Ishikawa (cell line): ENCODE data around the gene RCOR1.

Source experiments
- CEBPB ChIP-seq: IDR thresholded peaks from 2 replicates; pipeline ENCODE4 v1.6.1; 2012
- CREB1 ChIP-seq: IDR thresholded peaks from 2 replicates; pipeline ENCODE4 v1.6.1; 2012; ENCODE audit warnings: low read depth
- EGR1 ChIP-seq: IDR thresholded peaks from 2 replicates; pipeline ENCODE4 v1.6.1; 2012
- EP300 ChIP-seq: IDR thresholded peaks from 2 replicates; pipeline ENCODE4 v1.6.1; 2012; ENCODE audit warnings: borderline replicate concordance
- FOXM1 ChIP-seq: IDR thresholded peaks from 2 replicates; pipeline ENCODE4 v1.6.1; 2012; ENCODE audit warnings: low read depth, borderline replicate concordance
- NFIC ChIP-seq: IDR thresholded peaks from 2 replicates; pipeline ENCODE4 v1.6.1; 2012
- RAD21 ChIP-seq: IDR thresholded peaks from 2 replicates; pipeline ENCODE4 v1.6.1; 2012; ENCODE audit warnings: low read depth
- TAF1 ChIP-seq: IDR thresholded peaks from 2 replicates; pipeline ENCODE4 v1.6.1; 2012; ENCODE audit warnings: low read depth, mild to moderate bottlenecking
- TCF12 ChIP-seq: IDR thresholded peaks from 2 replicates; pipeline ENCODE4 v1.6.1; 2012; ENCODE audit warnings: low read depth
- TEAD4 ChIP-seq: IDR thresholded peaks from 2 replicates; pipeline ENCODE4 v1.6.1; 2012
- YY1 ChIP-seq: IDR thresholded peaks from 2 replicates; pipeline ENCODE4 v1.6.1; 2012; ENCODE audit warnings: low read depth
- ZBTB7A ChIP-seq: IDR thresholded peaks from 2 replicates; pipeline ENCODE4 v1.6.1; 2012; ENCODE audit warnings: low read depth
- TF ChIP-seq, protein P1 (sequence below): IDR thresholded peaks from 2 replicates; pipeline ENCODE4 v1.6.1; 2012
- TF ChIP-seq, protein P2 (sequence below): IDR thresholded peaks from 2 replicates; pipeline ENCODE4 v1.6.1; 2012; ENCODE audit warnings: low read depth, mild to moderate bottlenecking

DNA sequence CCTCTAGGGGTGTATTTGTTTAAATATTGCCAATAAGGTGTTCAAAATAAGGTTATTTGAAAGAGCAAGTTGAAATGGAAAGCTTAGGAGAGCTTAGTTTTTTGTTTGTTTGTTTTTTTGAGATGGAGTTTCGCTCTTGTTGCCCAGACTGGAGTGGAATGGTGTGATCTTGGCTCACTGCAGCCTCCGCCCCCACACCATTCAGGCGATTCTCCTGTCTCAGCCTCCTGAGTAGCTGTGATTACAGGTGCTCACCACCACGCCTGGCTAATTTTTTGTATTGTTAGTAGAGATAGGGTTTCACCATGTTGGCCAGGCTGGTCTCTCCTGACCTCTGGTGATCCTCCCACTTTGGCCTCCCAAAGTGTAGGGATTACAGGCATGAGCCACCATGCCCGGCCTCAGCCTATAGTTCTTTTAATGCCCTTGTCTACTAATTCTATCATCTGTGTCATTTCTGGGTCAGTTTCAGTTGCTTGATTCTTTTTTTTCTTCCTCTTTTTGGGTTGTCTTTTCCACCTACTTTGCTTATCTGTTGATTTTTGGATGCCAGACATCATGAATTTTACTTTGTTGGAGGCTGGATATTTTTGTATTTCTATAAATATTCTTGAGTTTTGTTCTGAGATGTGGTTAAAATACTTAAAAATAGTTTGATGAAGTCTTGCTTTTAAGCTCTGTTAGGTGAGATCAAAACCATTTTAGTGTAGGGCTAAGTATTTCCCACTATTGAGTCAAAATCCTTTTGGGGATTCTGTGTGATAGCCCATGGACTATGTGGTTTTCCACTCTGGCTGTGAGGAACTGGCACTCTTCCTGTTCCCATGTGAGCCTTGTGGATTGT is 18.7 kb downstream of the RCOR1 start:
- no peak for TF ChIP-seq YY1
- TF ChIP-seq EP300, result no peak
- TF ChIP-seq RAD21, result no peak
- no peak for TF ChIP-seq EGR1
- no peak for TF ChIP-seq TEAD4
- TF ChIP-seq CREB1, result no peak
- TF ChIP-seq, protein P1, sequence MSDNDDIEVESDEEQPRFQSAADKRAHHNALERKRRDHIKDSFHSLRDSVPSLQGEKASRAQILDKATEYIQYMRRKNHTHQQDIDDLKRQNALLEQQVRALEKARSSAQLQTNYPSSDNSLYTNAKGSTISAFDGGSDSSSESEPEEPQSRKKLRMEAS, result no peak
- TF ChIP-seq TCF12, result no peak
- no peak for TF ChIP-seq ZBTB7A
- TF ChIP-seq NFIC, result no peak
- TF ChIP-seq, protein P2, sequence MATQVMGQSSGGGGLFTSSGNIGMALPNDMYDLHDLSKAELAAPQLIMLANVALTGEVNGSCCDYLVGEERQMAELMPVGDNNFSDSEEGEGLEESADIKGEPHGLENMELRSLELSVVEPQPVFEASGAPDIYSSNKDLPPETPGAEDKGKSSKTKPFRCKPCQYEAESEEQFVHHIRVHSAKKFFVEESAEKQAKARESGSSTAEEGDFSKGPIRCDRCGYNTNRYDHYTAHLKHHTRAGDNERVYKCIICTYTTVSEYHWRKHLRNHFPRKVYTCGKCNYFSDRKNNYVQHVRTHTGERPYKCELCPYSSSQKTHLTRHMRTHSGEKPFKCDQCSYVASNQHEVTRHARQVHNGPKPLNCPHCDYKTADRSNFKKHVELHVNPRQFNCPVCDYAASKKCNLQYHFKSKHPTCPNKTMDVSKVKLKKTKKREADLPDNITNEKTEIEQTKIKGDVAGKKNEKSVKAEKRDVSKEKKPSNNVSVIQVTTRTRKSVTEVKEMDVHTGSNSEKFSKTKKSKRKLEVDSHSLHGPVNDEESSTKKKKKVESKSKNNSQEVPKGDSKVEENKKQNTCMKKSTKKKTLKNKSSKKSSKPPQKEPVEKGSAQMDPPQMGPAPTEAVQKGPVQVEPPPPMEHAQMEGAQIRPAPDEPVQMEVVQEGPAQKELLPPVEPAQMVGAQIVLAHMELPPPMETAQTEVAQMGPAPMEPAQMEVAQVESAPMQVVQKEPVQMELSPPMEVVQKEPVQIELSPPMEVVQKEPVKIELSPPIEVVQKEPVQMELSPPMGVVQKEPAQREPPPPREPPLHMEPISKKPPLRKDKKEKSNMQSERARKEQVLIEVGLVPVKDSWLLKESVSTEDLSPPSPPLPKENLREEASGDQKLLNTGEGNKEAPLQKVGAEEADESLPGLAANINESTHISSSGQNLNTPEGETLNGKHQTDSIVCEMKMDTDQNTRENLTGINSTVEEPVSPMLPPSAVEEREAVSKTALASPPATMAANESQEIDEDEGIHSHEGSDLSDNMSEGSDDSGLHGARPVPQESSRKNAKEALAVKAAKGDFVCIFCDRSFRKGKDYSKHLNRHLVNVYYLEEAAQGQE, result no peak
- no peak for TF ChIP-seq FOXM1
- TF ChIP-seq CEBPB, result no peak
- TF ChIP-seq TAF1, result no peak
